ENCODE results near the gene SFTPA1. TPM values are rescaled to one million over a fixed set of nuclear protein-coding genes. Genes with fewer than 3 reads are reported as not detected.
"Not testable (repeated sequence)": the region's sequence is repeated elsewhere in the genome, so short reads cannot be mapped to it uniquely, and the experiment has no call there.

SFTPA1 gene
- total and polyA plus RNA-seq, 2 experiments from 2014 or later: not detected

GRCh38 chr10:79608505-79609375, 2.0 kb upstream of the SFTPA1 start:
- no peak overlapping the region for H3K27ac ChIP-seq (ENCODE audit: low read depth)
- H3K36me3 ChIP-seq (ENCODE audit: insufficient read depth): no peaks in the 10 kb centered on the region
- Mint-ChIP-seq H3K27me3 (ENCODE audit: insufficient read depth, low read depth, poor library complexity) (peaks cover 8% of the 10 kb centered on the region), H3K36me3 (ENCODE audit: low read depth) (no peaks in the 10 kb centered on the region), H3K9me3 (0 out of 3 replicates have a peak, but pooled peaks cover 3% of the 10 kb centered on the region), H3K4me3 (no peak overlapping the region), H3K4me1 (peaks cover 3% of the 10 kb centered on the region), H3K27ac (no peak overlapping the region)
- H4K20me1 ChIP-seq (replicated peaks; ENCODE audit: insufficient read depth): no peaks in the 10 kb centered on the region
- 0 out of 2 replicates have a peak, but pooled peaks cover 9% of the 10 kb centered on the region for H3K9me2 ChIP-seq (ENCODE audit: insufficient read depth)
- no peak overlapping the region for H3K4me3 ChIP-seq
- H3F3A ChIP-seq (replicated peaks; ENCODE audit: low read depth): no peaks in the 10 kb centered on the region
- H3K4me2 ChIP-seq: no peak overlapping the region
- ATAC-seq (peak; percentile 94), DNase-seq (ENCODE audit: low spot score) (peak; percentile 80)
- H2AFZ ChIP-seq: peak overlapping the region; percentile 74
- TF ChIP-seq CTCF (conservative IDR thresholded peaks at IDR 0.05; ENCODE audit: low read depth in 2 of 2) (peak; percentile 92 to 95), CREB1 (CRISPR knock-in tag; IDR thresholded peaks at IDR 0.05; ENCODE audit: low read depth) (no peak)
- peaks cover 3% of the 10 kb centered on the region for H3K4me1 ChIP-seq (ENCODE audit: insufficient read depth)
- H3K27me3 ChIP-seq (ENCODE audit: insufficient read depth): no peaks in the 10 kb centered on the region
- H3K79me2 ChIP-seq (replicated peaks; ENCODE audit: insufficient read depth): no peaks in the 10 kb centered on the region

GRCh38 chr10:79611193-79611976, 646 bp downstream of the SFTPA1 start:
- not testable (repeated sequence) for H3F3A ChIP-seq (replicated peaks; ENCODE audit: low read depth); H3K4me1 Mint-ChIP-seq; H3K27ac ChIP-seq (ENCODE audit: low read depth); ATAC-seq; H2AFZ ChIP-seq; H3K27ac Mint-ChIP-seq; H4K20me1 ChIP-seq (replicated peaks; ENCODE audit: insufficient read depth); H3K79me2 ChIP-seq (replicated peaks; ENCODE audit: insufficient read depth); H3K36me3 ChIP-seq (ENCODE audit: insufficient read depth); DNase-seq (ENCODE audit: low spot score); H3K36me3 Mint-ChIP-seq (ENCODE audit: low read depth); H3K27me3 ChIP-seq (ENCODE audit: insufficient read depth); H3K9me2 ChIP-seq (ENCODE audit: insufficient read depth); H3K9me3 Mint-ChIP-seq; H3K27me3 Mint-ChIP-seq (ENCODE audit: insufficient read depth, low read depth, poor library complexity); H3K4me3 Mint-ChIP-seq; H3K4me1 ChIP-seq (ENCODE audit: insufficient read depth); H3K4me3 ChIP-seq; H3K4me2 ChIP-seq

GRCh38 chr10:79615577-79615976, 4.8 kb downstream of the SFTPA1 start:
- Histone ChIP-seq H2AFZ (no peak overlapping the region), H3K36me3 (ENCODE audit: insufficient read depth) (no peaks in the 10 kb centered on the region), H4K20me1 (replicated peaks; ENCODE audit: insufficient read depth) (no peaks in the 10 kb centered on the region), H3F3A (replicated peaks; ENCODE audit: low read depth) (no peaks in the 10 kb centered on the region), H3K27me3 (ENCODE audit: insufficient read depth) (no peaks in the 10 kb centered on the region), H3K27ac (ENCODE audit: low read depth) (no peak overlapping the region), H3K4me2 (no peak overlapping the region), H3K9me2 (ENCODE audit: insufficient read depth) (no peaks in the 10 kb centered on the region), H3K4me1 (ENCODE audit: insufficient read depth) (no peaks in the 10 kb centered on the region), H3K79me2 (replicated peaks; ENCODE audit: insufficient read depth) (no peaks in the 10 kb centered on the region), H3K4me3 (no peak overlapping the region)
- no peak for DNase-seq (ENCODE audit: low spot score)
- Mint-ChIP-seq H3K27me3 (ENCODE audit: insufficient read depth, low read depth, poor library complexity) (peaks cover 4% of the 10 kb centered on the region), H3K4me3 (no peak overlapping the region), H3K27ac (no peak overlapping the region), H3K9me3 (no peaks in the 10 kb centered on the region; the same call in 2 of the 3 replicates), H3K36me3 (ENCODE audit: low read depth) (no peaks in the 10 kb centered on the region), H3K4me1 (peaks cover 9% of the 10 kb centered on the region)
- no peak for ATAC-seq
- TF ChIP-seq ZNF462 (CRISPR knock-in tag; IDR thresholded peaks at IDR 0.05) (no peak), EZH2 (IDR thresholded peaks at IDR 0.05; ENCODE audit: low read depth, unreplicated experiment) (no peak), ZNF331 (CRISPR knock-in tag; IDR thresholded peaks at IDR 0.05; ENCODE audit: low read depth) (no peak), CREB1 (CRISPR knock-in tag; IDR thresholded peaks at IDR 0.05; ENCODE audit: low read depth) (no peak)

Data from GM23338 (cell line).